ENCODE results near the gene VAT1. TPM values are rescaled to one million over a fixed set of nuclear protein-coding genes. Genes with fewer than 3 reads are reported as not detected.
"Not testable (repeated sequence)": the region's sequence is repeated elsewhere in the genome, so short reads cannot be mapped to it uniquely, and the experiment has no call there.

VAT1 gene
- total RNA-seq, 1 donor from 2014 or later, result 167 TPM

DNA sequence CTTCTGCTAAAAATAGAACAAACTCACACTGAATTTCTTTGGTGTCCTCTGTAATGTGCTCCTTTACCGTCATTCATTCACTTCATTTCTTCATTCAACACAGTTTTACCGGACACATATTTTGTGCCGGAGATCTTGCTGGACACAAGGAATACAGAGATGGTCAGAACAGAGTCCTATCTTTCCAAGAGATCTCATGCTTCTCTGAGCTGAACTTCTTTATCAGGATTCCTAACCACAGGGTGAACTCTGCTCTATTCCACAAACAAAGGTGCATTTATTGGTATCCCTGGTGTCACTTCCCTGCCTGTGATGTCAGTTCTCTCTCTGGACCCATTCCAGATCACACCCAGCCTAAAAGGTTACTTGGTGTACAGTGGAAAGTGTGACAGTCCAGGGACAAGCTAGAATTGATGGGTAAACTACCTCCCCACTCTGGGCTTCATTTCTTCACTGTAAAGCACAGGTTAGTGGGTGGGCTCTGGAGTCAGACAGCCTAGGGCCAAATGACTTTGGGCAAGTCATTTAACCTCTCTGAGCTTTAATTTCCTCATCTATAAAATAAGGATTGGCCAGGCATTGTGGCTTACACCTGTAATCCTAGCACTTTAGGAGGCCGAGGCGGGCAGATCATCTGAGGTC is 11.4 kb downstream of the VAT1 start:
- Mint-ChIP-seq H3K27ac (peak overlapping the region; percentile 80), H3K4me3 (no peak overlapping the region), H3K4me1 (ENCODE audit: unreplicated experiment) (peaks cover 20% of the 10 kb centered on the region), H3K36me3 (peaks cover 7% of the 10 kb centered on the region), H3K27me3 (no peaks in the 10 kb centered on the region), H3K9me3 (no peaks in the 10 kb centered on the region)
- TF ChIP-seq, protein P1, sequence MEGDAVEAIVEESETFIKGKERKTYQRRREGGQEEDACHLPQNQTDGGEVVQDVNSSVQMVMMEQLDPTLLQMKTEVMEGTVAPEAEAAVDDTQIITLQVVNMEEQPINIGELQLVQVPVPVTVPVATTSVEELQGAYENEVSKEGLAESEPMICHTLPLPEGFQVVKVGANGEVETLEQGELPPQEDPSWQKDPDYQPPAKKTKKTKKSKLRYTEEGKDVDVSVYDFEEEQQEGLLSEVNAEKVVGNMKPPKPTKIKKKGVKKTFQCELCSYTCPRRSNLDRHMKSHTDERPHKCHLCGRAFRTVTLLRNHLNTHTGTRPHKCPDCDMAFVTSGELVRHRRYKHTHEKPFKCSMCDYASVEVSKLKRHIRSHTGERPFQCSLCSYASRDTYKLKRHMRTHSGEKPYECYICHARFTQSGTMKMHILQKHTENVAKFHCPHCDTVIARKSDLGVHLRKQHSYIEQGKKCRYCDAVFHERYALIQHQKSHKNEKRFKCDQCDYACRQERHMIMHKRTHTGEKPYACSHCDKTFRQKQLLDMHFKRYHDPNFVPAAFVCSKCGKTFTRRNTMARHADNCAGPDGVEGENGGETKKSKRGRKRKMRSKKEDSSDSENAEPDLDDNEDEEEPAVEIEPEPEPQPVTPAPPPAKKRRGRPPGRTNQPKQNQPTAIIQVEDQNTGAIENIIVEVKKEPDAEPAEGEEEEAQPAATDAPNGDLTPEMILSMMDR (conservative IDR thresholded peaks at IDR 0.05), result no peak
- no peak for DNase-seq (ENCODE audit: extremely low spot score, unreplicated experiment)

DNA sequence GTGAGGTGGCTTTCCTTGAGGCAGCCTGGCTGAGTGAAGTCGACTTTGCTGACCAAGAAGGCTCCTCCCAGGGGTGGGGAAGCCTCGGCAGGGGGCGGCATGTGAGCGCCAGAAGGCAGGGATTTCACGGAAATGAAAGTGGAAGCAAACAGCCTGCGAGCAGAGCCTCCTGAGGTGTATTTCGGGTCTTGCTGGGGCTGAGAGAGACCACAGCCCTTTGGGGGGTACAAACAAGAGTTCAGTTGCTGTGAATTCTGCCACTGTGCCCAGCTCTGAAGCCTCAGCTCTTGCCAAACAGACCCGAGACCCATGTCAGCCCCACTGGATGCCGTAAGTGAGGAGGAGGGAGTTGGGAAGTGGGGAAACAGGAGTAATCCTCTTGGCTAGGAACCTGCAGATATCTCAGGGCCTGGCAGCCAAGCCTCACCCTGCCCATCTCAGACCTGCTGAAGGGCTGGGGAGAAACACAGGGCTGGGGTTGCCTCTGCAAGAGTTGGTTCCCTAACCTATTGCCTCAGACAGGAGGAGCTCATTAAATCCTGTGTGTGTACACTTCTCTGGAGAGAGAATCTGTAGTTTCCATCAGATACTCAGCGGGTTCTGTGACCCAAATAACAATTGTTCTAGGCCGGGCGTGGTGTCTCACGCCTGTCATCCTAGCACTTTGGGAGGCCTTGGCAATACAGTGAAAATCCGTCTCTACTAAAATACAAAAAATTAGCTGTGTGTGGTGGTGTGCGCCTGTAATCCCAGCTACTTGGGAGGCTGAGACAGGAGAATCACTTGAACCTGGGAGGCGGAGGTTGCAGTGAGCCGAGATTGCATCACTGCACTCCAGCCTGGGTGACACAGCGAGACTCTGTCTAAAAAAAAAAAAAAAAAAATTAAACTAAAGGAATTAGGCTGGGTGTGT is 15.3 kb downstream of the VAT1 start, which contains the start of gene IFI35:
Gene IFI35, plus strand, starts transcription at position 146 of the 913 bp plus-strand sequence. Its CDS starts 164 bp downstream, at position 310.
- TF ChIP-seq, protein P1 (conservative IDR thresholded peaks at IDR 0.05), result no peak
- Mint-ChIP-seq H3K27ac (peak within 1 kb of the TSS; percentile 91), H3K36me3 (peaks cover 2% of the 10 kb centered on the region), H3K4me1 (ENCODE audit: unreplicated experiment) (peaks cover 14% of the 10 kb centered on the region), H3K27me3 (no peaks in the 10 kb centered on the region), H3K4me3 (peak within 1 kb of the TSS; percentile 87), H3K9me3 (no peaks in the 10 kb centered on the region)
- no peak for DNase-seq (ENCODE audit: extremely low spot score, unreplicated experiment)

DNA sequence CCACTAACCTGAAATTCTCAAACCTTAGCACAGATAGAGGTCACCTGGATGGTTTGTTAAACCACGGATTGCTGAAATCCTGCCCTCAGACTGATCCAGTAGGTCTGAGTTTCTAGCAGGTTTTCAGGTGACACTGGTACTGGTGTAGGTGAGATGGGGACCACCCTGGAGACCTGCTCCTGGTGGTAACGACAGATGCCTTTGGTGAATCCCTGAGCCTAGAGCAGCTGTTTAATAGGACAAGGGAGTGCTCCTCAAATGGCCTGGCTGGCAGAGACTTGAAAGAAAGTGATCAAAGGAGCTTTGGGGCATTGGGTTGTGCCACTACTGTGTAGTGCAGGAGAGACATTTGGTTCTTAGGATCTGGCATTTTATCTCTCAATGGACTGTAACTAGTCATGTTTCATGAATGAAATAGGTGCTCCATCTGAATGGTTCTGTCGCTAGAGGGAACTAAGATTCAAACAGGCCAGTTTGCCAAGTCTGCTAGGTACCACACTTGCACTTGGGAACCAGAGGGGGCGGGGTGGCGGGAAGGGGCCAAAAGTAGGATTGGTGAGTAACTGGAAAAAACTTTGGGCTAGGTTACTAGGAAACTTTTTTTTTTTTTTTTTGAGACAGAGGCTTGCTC is 18.5 kb downstream of the VAT1 start:
- Mint-ChIP-seq H3K27me3 (no peaks in the 10 kb centered on the region), H3K4me3 (no peak overlapping the region), H3K36me3 (peaks cover 13% of the 10 kb centered on the region), H3K4me1 (ENCODE audit: unreplicated experiment) (peaks cover 17% of the 10 kb centered on the region), H3K9me3 (no peaks in the 10 kb centered on the region), H3K27ac (peak overlapping the region; percentile 25)
- no peak for DNase-seq (ENCODE audit: extremely low spot score, unreplicated experiment)
- TF ChIP-seq, protein P1 (conservative IDR thresholded peaks at IDR 0.05), result no peak

DNA sequence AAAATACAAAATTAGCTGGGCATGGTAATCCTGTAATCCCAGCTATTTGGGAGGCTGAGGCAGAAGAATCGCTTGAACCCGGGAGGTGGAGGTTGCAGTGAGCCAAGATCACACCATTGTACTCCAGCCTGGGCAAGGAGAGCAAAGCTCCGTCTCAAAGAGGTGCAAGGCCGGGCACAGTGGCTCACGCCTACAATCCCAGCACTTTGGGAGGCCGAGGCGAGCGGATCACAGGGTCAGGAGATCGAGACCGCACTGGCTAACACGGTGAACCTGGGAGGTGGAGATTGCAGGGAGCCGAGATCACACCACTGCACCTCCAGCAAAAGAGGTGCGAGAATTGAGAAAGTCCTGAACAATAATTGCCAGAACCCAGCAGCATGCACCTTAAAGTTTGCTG is 21.3 kb downstream of the VAT1 start:
- H3K9me3 Mint-ChIP-seq; H3K27me3 Mint-ChIP-seq; DNase-seq (ENCODE audit: extremely low spot score, unreplicated experiment); H3K4me3 Mint-ChIP-seq: not testable (repeated sequence)
- peaks cover 13% of the 10 kb centered on the region for H3K36me3 Mint-ChIP-seq
- H3K4me1 Mint-ChIP-seq (ENCODE audit: unreplicated experiment), result peaks cover 16% of the 10 kb centered on the region
- H3K27ac Mint-ChIP-seq, result peak overlapping the region; percentile 48

DNA sequence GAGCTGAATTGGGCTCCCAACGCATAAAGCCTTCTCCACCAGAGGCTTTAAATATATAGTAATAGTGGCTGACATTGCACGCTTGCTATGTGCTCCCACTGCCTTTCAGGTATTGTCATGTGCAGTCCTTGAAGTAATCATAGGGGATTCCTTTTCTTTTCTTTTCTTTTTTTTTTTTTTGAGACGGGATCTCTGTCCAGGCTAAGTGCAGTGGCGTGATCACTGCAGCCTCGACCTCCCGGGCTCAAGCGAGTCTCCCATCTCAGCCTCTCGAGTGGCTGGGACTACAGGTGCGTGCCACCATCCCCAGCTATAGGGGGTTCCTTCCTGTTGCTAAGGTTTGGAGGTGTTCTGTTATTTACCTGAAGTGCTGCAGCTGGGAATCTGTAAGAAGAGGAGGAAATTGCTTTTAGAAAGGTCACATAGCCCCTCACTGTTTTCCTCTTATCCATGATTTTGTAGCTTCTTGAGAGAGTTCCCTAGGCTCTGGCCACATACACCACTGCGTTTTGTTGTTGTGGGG is 23.1 kb downstream of the VAT1 start:
- H3K4me1 Mint-ChIP-seq (ENCODE audit: unreplicated experiment), result peaks cover 16% of the 10 kb centered on the region
- H3K4me3 Mint-ChIP-seq, result peak overlapping the region; percentile 99
- H3K27ac Mint-ChIP-seq, result peak overlapping the region; percentile 99
- H3K9me3 Mint-ChIP-seq, result no peaks in the 10 kb centered on the region
- TF ChIP-seq, protein P1 (conservative IDR thresholded peaks at IDR 0.05), result no peak
- DNase-seq (ENCODE audit: extremely low spot score, unreplicated experiment), result no peak
- H3K36me3 Mint-ChIP-seq, result peaks cover 13% of the 10 kb centered on the region
- H3K27me3 Mint-ChIP-seq, result no peaks in the 10 kb centered on the region
